HFFc6 (cell line): ENCODE measurements around the gene YPEL5. TPM values are rescaled to one million over a fixed set of nuclear protein-coding genes. Genes with fewer than 3 reads are reported as not detected.
A peak's percentile ranks its signal among the peaks of the same experiment; 100 is the strongest.

Source experiments
- DNase-seq: peaks from one replicate; pipeline ENCODE4 v3.0.0-alpha.2; 2018
- H3K27ac Mint-ChIP-seq: 2 replicates; pipeline ENCODE4 v1.8.0; 2020; ENCODE audit warnings: mild to moderate bottlenecking, mixed read lengths
- H3K27me3 Mint-ChIP-seq: 2 replicates; pipeline ENCODE4 v1.8.0; 2021; ENCODE audit warnings: mild to moderate bottlenecking, moderate library complexity, mixed read lengths; ENCODE audit not compliant: insufficient read depth
- H3K36me3 Mint-ChIP-seq: 2 replicates; pipeline ENCODE4 v1.8.0; 2021; ENCODE audit warnings: low read depth, mixed read lengths
- H3K4me1 Mint-ChIP-seq: 2 replicates; pipeline ENCODE4 v1.8.0; 2020; ENCODE audit warnings: low read depth, mixed read lengths
- H3K4me3 Mint-ChIP-seq: 2 replicates; pipeline ENCODE4 v1.8.0; 2020; ENCODE audit warnings: mild to moderate bottlenecking, moderate library complexity, mixed read lengths
- H3K9me3 Mint-ChIP-seq: 2 replicates; pipeline ENCODE4 v1.8.0; 2020; ENCODE audit warnings: mild to moderate bottlenecking, mixed read lengths
- total RNA-seq, 6 experiments: library from RNA; stranded (reverse); fragmentation: NEBNext Ultra II Directional; extraction: Animal tissue kit (Norgen Biotek cat#: 25700); gene quantifications; 2 replicates in 1 of 6; 3 replicates in 5 of 6; pipeline ENCODE4 v1.2.3, GENCODE V29; 2021
- TF ChIP-seq, protein P1 (sequence below): fragments of 200-600 bp; sonication (generic); IDR thresholded peaks from 2 replicates; pipeline ENCODE4 v1.5.0; 2021; ENCODE audit warnings: antibody characterized with exemption, mild to moderate bottlenecking

The YPEL5 gene
- total RNA-seq, 6 experiments from 2014 or later: 81.8 to 110 (median 88.4) TPM

DNA sequence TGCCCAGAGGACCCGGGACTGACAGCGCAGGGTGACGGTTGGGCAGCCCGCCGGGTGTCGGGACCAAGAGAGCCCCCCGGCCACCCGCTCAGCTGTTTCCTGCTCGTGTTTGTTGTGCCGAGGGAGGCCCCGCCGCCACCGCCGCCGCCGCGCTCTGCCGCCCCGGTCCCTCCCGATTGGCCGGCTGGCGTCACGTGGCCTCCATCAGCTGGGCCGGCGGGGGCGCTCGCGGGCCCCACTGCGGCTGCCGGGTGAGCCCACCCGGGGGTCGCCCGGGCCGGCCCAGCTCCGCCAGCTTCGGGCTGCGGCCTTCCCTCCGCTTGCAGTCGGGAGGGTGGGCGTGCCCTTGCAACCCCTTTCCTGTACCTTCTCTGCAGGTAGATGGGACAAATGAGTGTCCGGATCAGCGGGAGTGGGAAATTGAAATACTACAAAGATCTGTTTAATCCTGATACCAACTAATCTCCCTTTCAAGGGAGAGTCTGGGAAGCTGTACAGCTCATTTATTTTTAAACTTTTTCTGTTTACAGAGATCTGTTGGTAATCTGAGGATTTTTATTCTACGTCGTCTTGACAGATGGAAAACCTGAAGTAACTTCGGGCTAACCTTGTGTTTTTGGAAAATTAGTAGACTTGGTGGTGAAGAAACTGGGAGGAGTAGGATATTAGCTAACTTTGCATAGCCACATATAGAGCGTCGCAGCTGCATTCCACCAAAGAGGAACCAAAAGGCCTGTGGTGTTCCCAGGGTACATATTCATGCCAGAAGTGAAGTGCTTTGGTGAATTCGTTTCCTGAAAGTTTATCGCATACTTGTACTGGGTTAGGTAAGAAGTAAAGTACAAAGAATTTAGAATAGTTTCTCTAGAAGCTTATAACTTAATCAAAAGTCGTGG is 1.2 kb downstream of the YPEL5 start:
- H3K36me3 Mint-ChIP-seq: peaks cover 21% of the 10 kb centered on the region
- peak overlapping the region; percentile 78 for H3K27ac Mint-ChIP-seq
- DNase-seq: peak; percentile 30
- peaks cover 2% of the 10 kb centered on the region; the same call in 1 of the 2 replicates for H3K27me3 Mint-ChIP-seq
- TF ChIP-seq, protein P1, sequence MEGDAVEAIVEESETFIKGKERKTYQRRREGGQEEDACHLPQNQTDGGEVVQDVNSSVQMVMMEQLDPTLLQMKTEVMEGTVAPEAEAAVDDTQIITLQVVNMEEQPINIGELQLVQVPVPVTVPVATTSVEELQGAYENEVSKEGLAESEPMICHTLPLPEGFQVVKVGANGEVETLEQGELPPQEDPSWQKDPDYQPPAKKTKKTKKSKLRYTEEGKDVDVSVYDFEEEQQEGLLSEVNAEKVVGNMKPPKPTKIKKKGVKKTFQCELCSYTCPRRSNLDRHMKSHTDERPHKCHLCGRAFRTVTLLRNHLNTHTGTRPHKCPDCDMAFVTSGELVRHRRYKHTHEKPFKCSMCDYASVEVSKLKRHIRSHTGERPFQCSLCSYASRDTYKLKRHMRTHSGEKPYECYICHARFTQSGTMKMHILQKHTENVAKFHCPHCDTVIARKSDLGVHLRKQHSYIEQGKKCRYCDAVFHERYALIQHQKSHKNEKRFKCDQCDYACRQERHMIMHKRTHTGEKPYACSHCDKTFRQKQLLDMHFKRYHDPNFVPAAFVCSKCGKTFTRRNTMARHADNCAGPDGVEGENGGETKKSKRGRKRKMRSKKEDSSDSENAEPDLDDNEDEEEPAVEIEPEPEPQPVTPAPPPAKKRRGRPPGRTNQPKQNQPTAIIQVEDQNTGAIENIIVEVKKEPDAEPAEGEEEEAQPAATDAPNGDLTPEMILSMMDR: peak; percentile 81
- peaks cover 56% of the 10 kb centered on the region for H3K4me1 Mint-ChIP-seq
- H3K9me3 Mint-ChIP-seq: no peaks in the 10 kb centered on the region
- H3K4me3 Mint-ChIP-seq: peak overlapping the region; percentile 86

DNA sequence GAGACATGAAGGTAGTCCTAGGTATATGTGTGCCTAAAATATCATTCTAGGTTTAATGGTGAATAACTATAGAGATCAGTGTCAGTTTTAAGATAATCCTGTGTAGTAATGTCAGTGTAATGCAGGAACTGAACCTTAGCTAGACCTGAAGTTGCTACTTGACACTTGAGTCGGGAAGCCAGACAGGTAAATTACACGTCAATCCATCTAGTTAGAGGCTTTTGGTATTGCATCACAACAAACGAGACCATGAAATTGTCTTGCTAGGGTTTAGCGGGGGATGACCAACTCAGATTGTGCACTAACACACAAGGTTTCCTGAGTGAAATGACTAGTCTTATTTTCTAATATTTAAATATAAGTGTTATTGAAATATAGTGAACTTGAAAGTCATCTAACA is 2.0 kb downstream of the YPEL5 start:
- DNase-seq: no peak
- Mint-ChIP-seq H3K9me3 (no peaks in the 10 kb centered on the region), H3K4me3 (peak overlapping the region; percentile 86), H3K36me3 (peaks cover 21% of the 10 kb centered on the region), H3K27ac (no peak overlapping the region), H3K4me1 (peaks cover 65% of the 10 kb centered on the region), H3K27me3 (peaks cover 2% of the 10 kb centered on the region; the same call in 1 of the 2 replicates)
- TF ChIP-seq, protein P1: no peak

DNA sequence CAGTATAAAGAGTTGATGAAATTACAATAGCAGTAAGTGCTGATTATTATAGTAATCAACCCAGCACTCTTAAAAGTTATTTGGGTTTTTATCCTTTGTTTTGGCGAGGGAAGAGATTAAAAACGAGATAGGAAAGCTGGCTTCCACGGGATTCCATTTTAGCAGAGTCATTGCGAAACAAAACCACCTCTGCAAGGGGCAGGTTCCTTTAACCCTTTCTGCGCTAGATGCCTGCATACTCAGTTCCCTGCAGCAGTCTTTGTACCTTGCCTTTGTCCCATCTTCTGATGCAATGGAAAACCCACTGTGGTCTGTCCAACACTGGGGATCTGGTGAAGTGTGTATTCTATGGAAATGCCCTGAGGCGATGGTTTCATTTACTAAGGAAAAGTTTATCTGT is 2.7 kb downstream of the YPEL5 start:
- TF ChIP-seq, protein P1: no peak
- H3K4me3 Mint-ChIP-seq: peak overlapping the region; percentile 67
- peaks cover 25% of the 10 kb centered on the region for H3K36me3 Mint-ChIP-seq
- peaks cover 2% of the 10 kb centered on the region; the same call in 1 of the 2 replicates for H3K27me3 Mint-ChIP-seq
- H3K9me3 Mint-ChIP-seq: no peaks in the 10 kb centered on the region
- DNase-seq: no peak
- peaks cover 69% of the 10 kb centered on the region for H3K4me1 Mint-ChIP-seq
- peak overlapping the region; percentile 42 for H3K27ac Mint-ChIP-seq

DNA sequence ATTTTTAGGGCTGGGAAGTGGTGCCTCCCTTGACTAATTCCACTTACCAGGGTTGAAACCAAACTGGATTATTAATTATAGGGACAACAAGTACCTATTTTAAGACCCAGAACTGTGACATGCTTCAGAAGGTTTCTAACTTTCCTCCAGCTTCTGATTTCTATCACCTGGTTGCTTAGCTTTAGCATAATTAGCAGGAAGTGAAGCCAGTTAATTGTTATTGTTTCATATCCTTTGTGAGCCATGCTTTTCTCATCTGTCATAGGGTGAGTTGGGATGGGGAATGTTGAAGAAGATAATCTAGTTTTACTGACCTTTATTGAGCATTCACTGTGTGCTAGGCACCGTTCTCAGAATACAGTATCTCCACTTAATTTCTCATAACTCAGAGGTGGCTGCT is 3.2 kb downstream of the YPEL5 start:
- TF ChIP-seq, protein P1: no peak
- peaks cover 2% of the 10 kb centered on the region; the same call in 1 of the 2 replicates for H3K27me3 Mint-ChIP-seq
- no peak for DNase-seq
- H3K36me3 Mint-ChIP-seq: peaks cover 25% of the 10 kb centered on the region
- H3K9me3 Mint-ChIP-seq: no peaks in the 10 kb centered on the region
- H3K4me3 Mint-ChIP-seq: peak overlapping the region; percentile 67
- peak overlapping the region; percentile 49 for H3K27ac Mint-ChIP-seq
- H3K4me1 Mint-ChIP-seq: peaks cover 70% of the 10 kb centered on the region

DNA sequence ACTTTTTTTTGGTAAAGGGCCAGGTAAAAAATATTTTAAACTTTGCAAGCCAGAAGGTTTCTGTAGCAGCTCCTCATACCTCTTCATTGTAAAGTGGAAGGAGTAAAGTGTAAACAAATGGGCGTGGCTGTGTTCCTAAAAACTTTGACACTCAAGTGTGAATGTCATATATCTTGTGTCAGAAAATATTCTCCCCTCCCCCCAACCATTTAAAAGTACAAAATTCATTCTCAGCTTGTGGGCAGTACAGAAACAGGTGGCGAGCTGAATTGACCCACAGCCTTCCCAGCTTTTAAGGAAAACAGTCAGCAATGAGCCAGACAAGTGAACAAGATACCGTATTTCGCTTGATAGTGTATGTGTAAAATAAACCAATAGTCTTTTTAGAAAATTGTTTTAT is 4.0 kb downstream of the YPEL5 start:
- Mint-ChIP-seq H3K36me3 (peaks cover 26% of the 10 kb centered on the region), H3K27me3 (peaks cover 2% of the 10 kb centered on the region; the same call in 1 of the 2 replicates), H3K4me1 (peaks cover 75% of the 10 kb centered on the region), H3K4me3 (peak overlapping the region; percentile 67), H3K9me3 (no peaks in the 10 kb centered on the region), H3K27ac (peak overlapping the region; percentile 22; the same call in 1 of the 2 replicates)
- TF ChIP-seq, protein P1: no peak
- no peak for DNase-seq
